Bronchial epithelial cell (primary cell): ENCODE data around the gene ANXA6. TPM values are rescaled to one million over a fixed set of nuclear protein-coding genes. Genes with fewer than 3 reads are reported as not detected.

Experiments used
- DNase-seq: peaks from one replicate; pipeline ENCODE4 v3.0.0-alpha.2; 2010; ENCODE audit warnings: low read depth
- FAIRE-seq: peaks from 2 replicates; lab custom pipeline; 2011; peaks lifted over from hg19 to GRCh38; lab: Jason Lieb, UNC
- H3K27me3 ChIP-seq: 2 replicates; pipeline ENCODE4 v1.5.1; 2011; ENCODE audit warnings: low read length; ENCODE audit not compliant: control insufficient read depth, insufficient read depth
- H3K36me3 ChIP-seq: 2 replicates; pipeline ENCODE4 v1.5.1; 2011; ENCODE audit warnings: low read length; ENCODE audit not compliant: control insufficient read depth, insufficient read depth
- H3K4me3 ChIP-seq: 2 replicates; pipeline ENCODE4 v1.5.1; 2011; ENCODE audit warnings: mild to moderate bottlenecking, low read depth, low read length, control low read depth
- total RNA-seq: library from RNA; depleted of rRNA; stranded (reverse); fragments of >200 nt; gene quantifications from 2 replicates; pipeline ENCODE4 v1.2.1, GENCODE V29; 2014
- TF ChIP-seq, protein P1 (sequence below): IDR thresholded peaks from 2 replicates; pipeline ENCODE4 v1.5.1; 2011; ENCODE audit warnings: mild to moderate bottlenecking, moderate library complexity, low read length, control low read depth, inconsistent platforms; ENCODE audit not compliant: insufficient read depth, severe bottlenecking

ANXA6 gene
- total RNA-seq, 1 donor from 2014 or later = 11.3 TPM

- Histone ChIP-seq H3K27me3 (no peaks in the 10 kb centered on the region), H3K4me3 (no peak overlapping the region), H3K36me3 (no peaks in the 10 kb centered on the region)
- DNase-seq (no peak), FAIRE-seq (no peak)
- TF ChIP-seq, protein P1, sequence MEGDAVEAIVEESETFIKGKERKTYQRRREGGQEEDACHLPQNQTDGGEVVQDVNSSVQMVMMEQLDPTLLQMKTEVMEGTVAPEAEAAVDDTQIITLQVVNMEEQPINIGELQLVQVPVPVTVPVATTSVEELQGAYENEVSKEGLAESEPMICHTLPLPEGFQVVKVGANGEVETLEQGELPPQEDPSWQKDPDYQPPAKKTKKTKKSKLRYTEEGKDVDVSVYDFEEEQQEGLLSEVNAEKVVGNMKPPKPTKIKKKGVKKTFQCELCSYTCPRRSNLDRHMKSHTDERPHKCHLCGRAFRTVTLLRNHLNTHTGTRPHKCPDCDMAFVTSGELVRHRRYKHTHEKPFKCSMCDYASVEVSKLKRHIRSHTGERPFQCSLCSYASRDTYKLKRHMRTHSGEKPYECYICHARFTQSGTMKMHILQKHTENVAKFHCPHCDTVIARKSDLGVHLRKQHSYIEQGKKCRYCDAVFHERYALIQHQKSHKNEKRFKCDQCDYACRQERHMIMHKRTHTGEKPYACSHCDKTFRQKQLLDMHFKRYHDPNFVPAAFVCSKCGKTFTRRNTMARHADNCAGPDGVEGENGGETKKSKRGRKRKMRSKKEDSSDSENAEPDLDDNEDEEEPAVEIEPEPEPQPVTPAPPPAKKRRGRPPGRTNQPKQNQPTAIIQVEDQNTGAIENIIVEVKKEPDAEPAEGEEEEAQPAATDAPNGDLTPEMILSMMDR = no peak
Measured at GRCh38 chr5:151130235-151130921, 27.2 kb downstream of the ANXA6 start.

GRCh38 chr5:151128817-151129216 lies 28.8 kb downstream of the ANXA6 start:
- Histone ChIP-seq H3K36me3 (no peaks in the 10 kb centered on the region), H3K27me3 (no peaks in the 10 kb centered on the region), H3K4me3 (no peak overlapping the region)
- FAIRE-seq = no peak
- TF ChIP-seq, protein P1 = no peak
- DNase-seq = no peak

DNA sequence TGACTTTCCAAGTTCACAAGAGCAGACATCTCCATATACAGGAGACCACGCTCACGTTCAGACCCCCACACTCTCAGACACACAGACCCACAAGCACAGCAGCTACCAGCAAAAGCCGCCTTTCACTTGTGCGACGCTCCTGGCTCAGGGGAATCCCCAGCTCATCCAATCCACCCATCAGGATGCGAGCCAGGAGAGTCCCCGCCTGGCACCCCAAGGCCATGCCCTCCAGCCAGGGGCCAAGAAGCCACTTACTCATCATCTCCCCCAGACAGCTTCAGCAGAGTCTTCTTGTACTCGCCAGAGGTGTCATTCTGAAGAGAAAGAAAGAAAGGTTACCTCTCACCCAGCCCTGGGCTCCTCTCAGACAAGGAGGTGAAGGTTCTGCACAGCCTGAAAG lies 29.7 kb downstream of the ANXA6 start:
- Histone ChIP-seq H3K4me3 (no peak overlapping the region), H3K27me3 (no peaks in the 10 kb centered on the region), H3K36me3 (no peaks in the 10 kb centered on the region)
- DNase-seq = no peak
- TF ChIP-seq, protein P1 = no peak
- FAIRE-seq = no peak

DNA sequence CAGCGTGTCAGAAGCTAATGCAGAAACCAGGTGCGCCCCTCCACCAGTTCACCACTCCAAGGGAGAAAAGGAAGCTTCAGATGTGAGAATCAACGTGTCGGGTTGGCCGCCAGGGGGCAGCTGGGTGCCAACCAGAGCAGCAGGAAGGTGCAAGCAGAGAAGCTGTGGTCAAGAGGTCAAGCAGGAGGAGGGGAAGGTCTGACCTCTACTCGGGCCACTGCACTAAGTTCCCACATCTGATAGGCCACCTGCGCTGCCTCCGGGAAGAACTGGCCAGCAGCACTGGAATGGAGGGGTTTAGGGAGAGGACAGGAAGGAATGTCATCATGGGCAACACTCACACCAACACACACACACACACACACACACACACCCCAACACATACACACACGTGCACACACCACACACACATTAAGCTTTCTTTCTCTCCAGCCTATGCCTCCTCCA lies 31.4 kb downstream of the ANXA6 start:
- Histone ChIP-seq H3K36me3 (no peaks in the 10 kb centered on the region), H3K27me3 (peaks cover 2% of the 10 kb centered on the region), H3K4me3 (no peak overlapping the region)
- FAIRE-seq = no peak
- TF ChIP-seq, protein P1 = peak; percentile 91
- DNase-seq = peak; percentile 26

- FAIRE-seq = no peak
- H3K36me3 ChIP-seq = no peaks in the 10 kb centered on the region
Measured at GRCh38 chr5:151125421-151125820, 32.2 kb downstream of the ANXA6 start.

More at GRCh38 chr5:151125421-151125820, 32.2 kb downstream of the ANXA6 start:
- no peak for DNase-seq
- TF ChIP-seq, protein P1 = no peak
- H3K27me3 ChIP-seq = peaks cover 2% of the 10 kb centered on the region
- no peak overlapping the region for H3K4me3 ChIP-seq
